LNCaP clone FGC (cell line): Measurements from ENCODE around the gene CERS1.

Source experiments
- DNase-seq: peaks from one replicate; pipeline ENCODE4 v3.0.0-alpha.2; 2011; ENCODE audit warnings: low read depth
- H3K4me3 ChIP-seq: 2 replicates; pipeline ENCODE4 v1.5.1; 2011; ENCODE audit warnings: mild to moderate bottlenecking, low read depth, low read length, control low read depth
- TF ChIP-seq, protein P1 (sequence below): IDR thresholded peaks from 2 replicates; pipeline ENCODE4 v1.5.1; 2012; ENCODE audit warnings: mild to moderate bottlenecking; ENCODE audit not compliant: control insufficient read depth, insufficient read depth; ENCODE audit errors: extremely low read depth

The CERS1 gene

DNA sequence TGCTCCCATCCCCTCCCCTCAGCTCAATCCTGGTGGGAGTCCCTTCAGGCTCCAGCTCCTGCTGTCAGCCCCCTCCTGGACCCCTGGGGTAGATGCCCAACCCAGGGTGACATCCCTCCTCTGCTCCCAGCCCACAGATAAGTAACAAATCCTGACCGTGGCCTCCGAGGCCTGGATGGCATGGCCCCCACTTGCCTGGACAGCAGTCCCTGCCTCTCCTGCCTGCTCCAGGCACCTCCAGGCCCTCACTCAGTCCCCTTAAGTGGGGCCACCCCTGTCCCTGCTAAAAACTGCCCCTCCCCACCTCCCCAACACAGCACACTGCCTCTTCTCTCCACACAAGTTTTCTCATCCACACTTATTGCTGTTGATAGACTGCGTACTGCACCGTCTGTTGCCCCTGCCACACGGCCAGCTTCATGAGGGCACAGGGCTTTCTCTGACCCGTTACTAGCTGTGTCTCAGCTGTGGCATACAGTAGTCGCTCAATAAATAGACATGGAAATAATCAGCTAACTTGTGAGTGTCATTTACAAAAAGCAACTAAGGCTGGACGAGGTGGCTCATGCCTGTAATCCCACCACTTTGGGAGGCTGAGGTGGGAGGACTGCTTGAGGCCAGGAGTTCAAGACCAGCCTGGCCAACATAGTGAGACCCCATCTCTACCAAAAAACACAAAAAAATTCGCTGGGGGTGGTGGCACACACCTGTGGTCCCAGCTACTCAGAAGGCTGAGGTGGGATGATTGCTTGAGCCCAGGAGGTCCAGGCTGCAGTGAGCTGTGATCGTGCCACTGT is 5.8 kb downstream of the CERS1 start:
- no peak overlapping the region for H3K4me3 ChIP-seq
- TF ChIP-seq, protein P1, sequence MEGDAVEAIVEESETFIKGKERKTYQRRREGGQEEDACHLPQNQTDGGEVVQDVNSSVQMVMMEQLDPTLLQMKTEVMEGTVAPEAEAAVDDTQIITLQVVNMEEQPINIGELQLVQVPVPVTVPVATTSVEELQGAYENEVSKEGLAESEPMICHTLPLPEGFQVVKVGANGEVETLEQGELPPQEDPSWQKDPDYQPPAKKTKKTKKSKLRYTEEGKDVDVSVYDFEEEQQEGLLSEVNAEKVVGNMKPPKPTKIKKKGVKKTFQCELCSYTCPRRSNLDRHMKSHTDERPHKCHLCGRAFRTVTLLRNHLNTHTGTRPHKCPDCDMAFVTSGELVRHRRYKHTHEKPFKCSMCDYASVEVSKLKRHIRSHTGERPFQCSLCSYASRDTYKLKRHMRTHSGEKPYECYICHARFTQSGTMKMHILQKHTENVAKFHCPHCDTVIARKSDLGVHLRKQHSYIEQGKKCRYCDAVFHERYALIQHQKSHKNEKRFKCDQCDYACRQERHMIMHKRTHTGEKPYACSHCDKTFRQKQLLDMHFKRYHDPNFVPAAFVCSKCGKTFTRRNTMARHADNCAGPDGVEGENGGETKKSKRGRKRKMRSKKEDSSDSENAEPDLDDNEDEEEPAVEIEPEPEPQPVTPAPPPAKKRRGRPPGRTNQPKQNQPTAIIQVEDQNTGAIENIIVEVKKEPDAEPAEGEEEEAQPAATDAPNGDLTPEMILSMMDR, result no peak
- no peak for DNase-seq

DNA sequence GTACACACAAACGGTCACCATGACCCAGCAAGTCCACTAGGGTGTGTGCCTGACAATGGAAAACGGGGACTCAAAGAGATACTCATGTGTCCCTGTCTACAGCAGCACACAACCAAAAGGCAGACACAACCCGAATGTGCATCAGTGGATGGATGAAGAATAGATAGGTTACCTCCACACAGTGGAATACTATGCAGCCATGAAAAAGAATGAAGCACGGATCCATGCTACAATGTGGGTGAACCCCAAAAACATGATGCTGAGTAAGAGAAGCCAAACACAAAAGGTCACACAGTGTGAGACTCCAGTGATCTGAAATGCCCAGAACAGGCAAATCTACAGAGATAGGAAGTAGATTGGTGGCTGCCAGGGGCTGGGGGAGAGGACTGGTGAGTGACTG is 9.0 kb downstream of the CERS1 start:
- H3K4me3 ChIP-seq, result no peak overlapping the region
- no peak for DNase-seq
- TF ChIP-seq, protein P1, result no peak

DNA sequence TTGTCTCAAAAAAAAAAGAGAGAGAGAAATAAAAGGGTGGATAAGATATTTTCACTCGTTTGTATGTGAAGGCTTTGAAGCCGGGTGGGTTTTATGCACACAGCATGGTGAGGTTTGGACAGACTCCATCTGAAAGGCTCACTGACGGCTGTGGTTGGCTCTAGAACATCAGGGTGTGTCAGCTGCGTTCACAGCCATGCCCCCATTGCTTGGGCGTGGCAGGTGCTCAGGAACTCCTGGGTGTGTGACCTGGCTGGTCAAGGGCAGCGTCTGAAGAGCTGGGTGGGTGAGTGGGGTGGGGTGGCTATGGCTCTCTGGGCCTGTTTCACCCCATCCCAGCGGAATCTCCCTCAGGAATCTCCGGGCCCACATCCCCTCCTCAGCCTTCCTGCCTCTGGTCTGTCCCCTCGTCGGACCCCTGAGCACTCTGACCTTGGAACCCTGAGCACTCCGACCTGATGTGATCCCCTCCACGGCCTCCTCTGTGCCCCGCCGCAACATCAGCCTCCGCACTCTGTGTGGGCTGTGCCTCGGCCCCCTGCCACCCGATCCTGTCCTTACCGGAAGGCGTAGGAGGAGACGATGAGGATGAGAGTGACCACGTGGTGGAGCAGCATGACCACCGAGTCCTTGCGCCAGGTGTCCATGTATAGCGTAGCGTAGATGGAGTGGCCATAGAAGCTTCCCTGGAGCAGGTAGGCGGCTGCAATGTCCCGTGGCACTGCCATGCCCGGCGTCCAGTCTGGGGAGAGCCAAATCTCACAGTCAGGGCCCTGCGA is 12.2 kb downstream of the CERS1 start:
- TF ChIP-seq, protein P1, result no peak

DNA sequence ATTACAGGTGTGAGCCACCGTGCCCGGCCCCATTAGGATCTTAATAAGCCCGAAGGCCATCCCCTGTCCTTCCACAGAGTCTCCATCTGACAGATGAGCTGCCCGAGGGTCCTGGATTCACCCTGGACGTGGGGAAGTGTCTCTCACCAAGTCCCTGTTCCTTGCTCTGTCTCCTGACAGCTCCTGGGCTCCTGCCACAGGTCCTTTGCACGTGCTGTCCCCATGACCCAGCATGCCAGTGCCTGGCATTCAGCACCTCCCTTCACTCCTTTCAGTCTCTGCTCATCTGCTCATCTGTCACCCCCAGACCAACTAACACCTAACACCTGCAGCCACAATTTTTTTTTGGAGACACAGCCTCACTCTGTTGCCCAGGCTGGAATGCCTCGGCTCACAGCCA is 14.5 kb downstream of the CERS1 start:
- TF ChIP-seq, protein P1, result no peak
- H3K4me3 ChIP-seq, result no peak overlapping the region
- DNase-seq, result no peak

More for the DNA sequence above, 12.2 kb downstream of the CERS1 start:
- no peak for DNase-seq
- no peak overlapping the region for H3K4me3 ChIP-seq

DNA sequence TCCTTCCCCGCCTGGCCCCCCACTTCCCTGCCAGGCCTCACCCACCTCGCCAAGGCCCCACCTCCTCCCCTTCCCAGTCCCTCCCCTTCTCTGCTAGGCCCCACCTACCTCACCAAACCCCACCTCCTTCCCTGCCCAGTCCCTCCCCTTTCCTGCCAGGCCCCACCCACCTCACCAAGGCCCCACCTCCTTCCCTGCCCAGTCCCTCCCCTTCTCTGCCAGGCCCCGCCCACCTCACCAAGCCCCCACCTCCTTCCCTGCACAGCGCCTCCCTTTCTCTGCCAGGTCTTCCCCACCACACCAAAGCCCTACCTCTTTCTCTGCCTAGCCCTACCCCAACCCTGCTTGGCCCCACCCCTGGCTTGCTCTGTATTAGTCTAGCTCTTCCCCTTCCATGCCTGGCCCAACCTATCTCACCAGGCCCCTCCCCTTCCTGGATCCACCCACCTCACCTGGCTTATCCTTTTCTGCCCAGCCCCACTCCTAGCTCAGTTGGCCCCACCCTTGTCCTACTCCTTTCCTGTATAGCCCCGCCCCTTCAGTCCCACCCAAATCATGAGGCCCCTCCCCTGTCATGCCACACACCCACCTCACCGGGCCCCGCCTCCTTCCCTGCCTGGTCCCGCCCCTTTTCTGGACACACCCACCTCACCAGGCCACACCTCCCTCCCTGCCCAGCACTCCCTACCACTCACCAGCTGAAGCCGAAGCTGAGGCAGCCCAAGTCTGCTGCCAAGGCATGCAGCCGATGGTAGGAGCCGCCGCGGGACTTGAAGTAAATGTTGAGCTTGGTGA is 16.2 kb downstream of the CERS1 start:
- no peak overlapping the region for H3K4me3 ChIP-seq
- DNase-seq, result no peak
- TF ChIP-seq, protein P1, result no peak

DNA sequence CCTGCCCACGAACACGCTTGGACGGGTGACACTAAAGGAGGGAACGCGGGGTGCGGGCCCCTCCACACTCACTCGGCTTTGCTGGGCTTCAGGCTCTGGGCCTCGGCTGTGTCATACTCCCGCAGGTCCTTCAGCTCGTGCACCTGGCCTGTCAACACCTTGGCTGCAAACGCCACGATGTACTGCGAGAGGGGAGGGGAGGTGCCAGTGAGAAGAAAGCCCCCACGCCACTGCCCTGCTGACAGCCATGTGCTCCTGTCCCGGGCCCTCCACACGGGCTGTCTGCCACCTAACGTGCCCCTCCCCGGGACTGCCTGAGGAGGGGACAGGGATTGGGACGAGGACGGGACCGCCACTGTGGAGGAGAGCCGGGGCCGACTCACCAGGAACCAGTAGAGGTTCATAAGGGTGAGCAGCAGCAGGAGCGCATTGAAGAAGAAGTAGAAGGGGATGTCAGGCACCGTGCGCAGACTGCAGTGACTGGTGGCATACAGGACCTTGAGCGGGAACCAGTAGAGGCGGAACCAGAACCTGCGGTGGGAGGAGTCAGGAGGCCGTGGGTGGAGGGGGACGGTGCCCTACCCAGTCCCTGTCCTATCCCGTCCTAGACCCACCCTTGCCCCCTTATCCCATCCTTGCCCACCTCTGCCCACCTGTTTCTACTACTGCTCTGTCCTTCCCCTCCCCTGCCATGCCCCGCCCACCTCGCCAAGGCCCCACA is 16.9 kb downstream of the CERS1 start:
- DNase-seq, result no peak
- no peak overlapping the region for H3K4me3 ChIP-seq
- TF ChIP-seq, protein P1, result no peak
